ENCODE data around the gene RGS10. TPM values are rescaled to one million over a fixed set of nuclear protein-coding genes. Genes with fewer than 3 reads are reported as not detected.

RGS10 gene
- total RNA-seq, 4 donors from 2014 or later = 15.2 to 27.0 (median 23.0) TPM

DNA sequence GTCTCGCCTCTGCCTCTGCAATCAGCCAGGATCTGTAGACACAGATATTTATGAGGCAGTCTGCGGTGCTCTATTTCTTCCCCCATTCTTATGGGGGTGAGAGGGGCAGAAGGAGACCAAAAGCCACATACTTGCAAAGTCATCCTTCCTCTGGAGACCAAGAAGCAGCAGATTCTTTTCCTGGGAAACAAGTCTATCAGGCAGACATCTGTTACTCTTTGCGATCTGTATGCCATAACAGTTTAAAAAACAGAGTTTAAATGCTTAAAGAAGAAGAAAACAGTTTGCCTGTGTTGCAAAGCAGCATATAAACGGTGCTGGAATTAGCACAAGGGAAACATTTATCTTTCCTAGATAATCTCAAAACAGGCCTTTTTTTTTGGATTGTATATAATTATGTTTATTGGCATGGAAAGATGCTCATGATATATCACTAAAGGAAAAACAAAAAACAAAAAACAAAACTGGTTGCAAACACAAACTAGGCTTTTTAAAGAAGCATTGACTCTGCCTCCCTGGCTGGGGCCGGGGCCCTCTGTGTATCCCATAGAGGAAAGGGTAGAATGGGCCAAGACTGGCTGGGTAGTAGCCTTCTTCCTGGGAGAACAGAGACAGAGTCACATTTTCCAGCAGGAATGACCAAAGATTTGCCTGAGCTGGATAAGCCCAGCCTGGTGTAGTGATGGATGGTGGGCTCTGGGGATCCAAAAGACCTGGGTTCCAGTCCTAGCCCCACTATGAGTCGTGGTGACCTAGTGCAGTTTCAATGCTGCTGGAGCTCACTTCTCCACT is 50.4 kb downstream of the RGS10 start:
- Histone ChIP-seq H3K9me3 (no peaks in the 10 kb centered on the region), H3K4me1 (peaks cover 17% of the 10 kb centered on the region), H3K27me3 (no peaks in the 10 kb centered on the region), H3K36me3 (no peaks in the 10 kb centered on the region), H3K4me3 (no peak overlapping the region), H3K27ac (no peak overlapping the region)
- TF ChIP-seq CTCF (IDR thresholded peaks at IDR 0.05) (no peak), EP300 (IDR thresholded peaks at IDR 0.05) (no peak), POLR2A (IDR thresholded peaks at IDR 0.05) (no peak), POLR2AphosphoS5 (IDR thresholded peaks at IDR 0.05) (no peak)
- 89% methylated on average over 6 of the region's 6 CpGs for WGBS
- no peak for DNase-seq (ENCODE audit: low spot score in 2 of 2)

DNA sequence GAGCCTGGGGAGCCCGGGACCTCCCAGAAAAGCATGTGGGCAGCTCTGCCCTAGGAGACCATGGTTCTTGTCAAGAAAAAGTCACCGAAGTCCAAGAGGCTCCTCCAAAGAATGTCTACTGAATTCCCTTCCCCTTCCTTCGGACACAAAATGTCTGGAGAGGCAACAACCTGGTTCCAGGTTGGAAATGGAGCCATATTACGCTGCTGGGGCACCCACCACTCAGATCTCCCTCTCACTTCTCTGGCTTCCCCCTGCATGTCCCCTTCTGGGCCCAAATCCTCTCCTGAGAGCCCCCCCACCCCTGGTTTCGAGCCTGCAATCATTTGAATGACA is 52.6 kb downstream of the RGS10 start:
- WGBS = 81% methylated on average over 3 of the region's 5 CpGs
- TF ChIP-seq POLR2A (IDR thresholded peaks at IDR 0.05) (no peak), CTCF (IDR thresholded peaks at IDR 0.05) (no peak), EP300 (IDR thresholded peaks at IDR 0.05) (no peak), POLR2AphosphoS5 (IDR thresholded peaks at IDR 0.05) (no peak)
- H3K4me1 ChIP-seq = peaks cover 17% of the 10 kb centered on the region
- H3K36me3 ChIP-seq = no peaks in the 10 kb centered on the region
- H3K27me3 ChIP-seq = no peaks in the 10 kb centered on the region
- H3K4me3 ChIP-seq = no peak overlapping the region
- no peak for DNase-seq (ENCODE audit: low spot score in 2 of 2)
- H3K27ac ChIP-seq = no peak overlapping the region
- no peaks in the 10 kb centered on the region for H3K9me3 ChIP-seq

- no peak overlapping the region for H3K4me3 ChIP-seq
- DNase-seq (ENCODE audit: low spot score in 2 of 2) = no peak
- H3K27ac ChIP-seq = no peak overlapping the region
- WGBS = 87% methylated on average over 7 of the region's 7 CpGs
- no peaks in the 10 kb centered on the region for H3K36me3 ChIP-seq
- TF ChIP-seq POLR2AphosphoS5 (IDR thresholded peaks at IDR 0.05) (no peak), POLR2A (IDR thresholded peaks at IDR 0.05) (no peak), CTCF (IDR thresholded peaks at IDR 0.05) (no peak), EP300 (IDR thresholded peaks at IDR 0.05) (no peak)
- no peaks in the 10 kb centered on the region for H3K9me3 ChIP-seq
- peaks cover 9% of the 10 kb centered on the region for H3K4me1 ChIP-seq
- H3K27me3 ChIP-seq = no peaks in the 10 kb centered on the region
Observed at GRCh38 chr10:119488675-119489074, 53.8 kb downstream of the RGS10 start.

DNA sequence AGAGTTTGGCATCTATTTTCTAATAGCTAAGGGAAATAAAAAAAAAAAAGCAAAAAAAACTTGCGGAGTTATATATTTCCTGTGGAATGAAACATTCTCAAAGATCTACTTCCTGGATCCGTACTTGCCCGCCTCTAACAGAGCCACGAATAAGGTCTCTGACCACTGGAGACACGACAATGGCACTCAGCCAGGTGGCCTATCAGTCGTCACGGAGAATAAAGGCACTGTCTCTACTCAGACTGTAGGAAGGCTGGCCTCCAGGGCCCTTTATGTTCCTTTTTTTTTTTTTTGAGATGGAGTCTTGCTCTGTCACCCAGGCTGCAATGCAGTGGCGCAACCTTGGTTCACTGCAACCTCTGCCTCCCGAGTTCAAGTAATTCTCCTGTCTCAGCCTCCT is 58.7 kb downstream of the RGS10 start:
- no peak overlapping the region for H3K27ac ChIP-seq
- H3K9me3 ChIP-seq = no peaks in the 10 kb centered on the region
- no peak overlapping the region for H3K4me3 ChIP-seq
- H3K27me3 ChIP-seq = no peaks in the 10 kb centered on the region
- TF ChIP-seq POLR2A (IDR thresholded peaks at IDR 0.05) (no peak), EP300 (IDR thresholded peaks at IDR 0.05) (no peak), POLR2AphosphoS5 (IDR thresholded peaks at IDR 0.05) (no peak), CTCF (IDR thresholded peaks at IDR 0.05) (no peak)
- H3K36me3 ChIP-seq = no peaks in the 10 kb centered on the region
- 70% methylated on average over 9 of the region's 9 CpGs for WGBS
- no peak for DNase-seq (ENCODE audit: low spot score in 2 of 2)
- H3K4me1 ChIP-seq = no peaks in the 10 kb centered on the region

DNA sequence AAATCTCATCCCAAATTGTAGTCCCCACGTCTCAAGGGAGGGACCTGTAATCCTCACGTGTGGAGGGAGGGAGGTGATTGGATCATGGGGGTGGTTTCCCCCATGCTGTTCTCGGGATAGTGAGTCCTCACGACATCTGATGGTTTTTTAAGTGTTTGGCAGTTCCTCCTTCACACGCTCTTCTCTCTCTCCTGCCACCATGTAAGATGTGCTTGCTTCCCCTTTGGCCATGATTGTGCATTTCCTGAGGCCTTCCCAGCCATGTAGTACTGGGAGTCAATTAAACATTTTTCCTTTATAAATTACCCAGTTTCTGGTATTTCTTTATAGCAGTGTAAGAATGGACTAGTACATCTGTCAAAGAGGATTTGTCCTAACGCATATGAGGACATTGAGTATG is 59.5 kb downstream of the RGS10 start:
- 93% methylated on average over 6 of the region's 6 CpGs for WGBS

More for the DNA sequence above, 59.5 kb downstream of the RGS10 start:
- no peak overlapping the region for H3K4me3 ChIP-seq
- no peaks in the 10 kb centered on the region for H3K4me1 ChIP-seq
- no peaks in the 10 kb centered on the region for H3K9me3 ChIP-seq
- no peak for DNase-seq (ENCODE audit: low spot score in 2 of 2)
- TF ChIP-seq EP300 (IDR thresholded peaks at IDR 0.05) = no peak
- TF ChIP-seq POLR2AphosphoS5 (IDR thresholded peaks at IDR 0.05) = no peak
- TF ChIP-seq POLR2A (IDR thresholded peaks at IDR 0.05) = no peak
- TF ChIP-seq CTCF (IDR thresholded peaks at IDR 0.05) = no peak
- H3K36me3 ChIP-seq = no peaks in the 10 kb centered on the region
- no peaks in the 10 kb centered on the region for H3K27me3 ChIP-seq
- H3K27ac ChIP-seq = no peak overlapping the region
